NK-92 (cell line): ENCODE measurements around the gene FEM1B.
"Not testable (repeated sequence)": the region's sequence is repeated elsewhere in the genome, so short reads cannot be mapped to it uniquely, and the experiment has no call there.

Source experiments
- DNase-seq: peaks from one replicate; lab custom pipeline; 2025; ENCODE audit not compliant: unreplicated experiment; lab: John Stamatoyannopoulos, UW

Gene FEM1B

DNA sequence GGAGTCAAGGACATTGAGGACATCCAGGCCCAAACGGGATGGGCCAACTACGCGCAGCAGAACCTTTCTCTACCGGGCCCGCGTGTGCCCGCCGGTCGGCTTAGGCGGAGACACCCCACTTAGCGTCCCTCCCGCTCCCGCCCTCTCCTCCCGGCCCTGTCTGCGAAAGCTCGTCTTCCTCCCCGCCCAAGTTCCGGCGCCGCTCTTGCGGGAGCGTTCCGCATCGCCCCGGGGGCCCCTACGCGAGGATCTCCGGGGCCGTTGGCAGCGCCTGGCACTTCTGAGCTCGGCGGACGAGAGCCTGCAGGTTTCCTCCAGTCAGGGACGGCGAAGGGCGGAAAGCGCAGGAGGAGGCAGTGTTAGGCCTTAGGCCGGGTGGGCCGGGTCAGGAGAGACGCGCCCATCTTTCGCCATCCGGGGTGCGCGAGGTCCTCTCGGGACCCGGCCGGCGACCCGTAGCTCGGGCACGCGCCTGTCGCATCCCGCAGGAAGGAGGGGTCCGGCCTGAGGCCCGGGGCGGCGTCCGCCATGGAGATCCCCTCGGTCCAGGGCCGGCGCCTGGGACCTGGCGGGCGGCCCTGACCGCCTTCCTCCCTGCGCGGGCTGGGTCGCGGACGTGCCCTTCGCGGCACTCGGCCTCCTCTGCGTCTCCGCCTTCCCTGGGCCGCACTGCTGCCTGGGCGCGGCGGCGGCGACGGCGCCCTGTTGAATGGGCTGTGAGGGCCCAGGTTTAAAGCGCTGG is at the start of gene FEM1B:
FEM1B (plus strand) TSS at position 143 of the 742 bp plus-strand sequence. CDS start 673 bp downstream, outside the sequence.
- DNase-seq: peak; percentile 27

DNA sequence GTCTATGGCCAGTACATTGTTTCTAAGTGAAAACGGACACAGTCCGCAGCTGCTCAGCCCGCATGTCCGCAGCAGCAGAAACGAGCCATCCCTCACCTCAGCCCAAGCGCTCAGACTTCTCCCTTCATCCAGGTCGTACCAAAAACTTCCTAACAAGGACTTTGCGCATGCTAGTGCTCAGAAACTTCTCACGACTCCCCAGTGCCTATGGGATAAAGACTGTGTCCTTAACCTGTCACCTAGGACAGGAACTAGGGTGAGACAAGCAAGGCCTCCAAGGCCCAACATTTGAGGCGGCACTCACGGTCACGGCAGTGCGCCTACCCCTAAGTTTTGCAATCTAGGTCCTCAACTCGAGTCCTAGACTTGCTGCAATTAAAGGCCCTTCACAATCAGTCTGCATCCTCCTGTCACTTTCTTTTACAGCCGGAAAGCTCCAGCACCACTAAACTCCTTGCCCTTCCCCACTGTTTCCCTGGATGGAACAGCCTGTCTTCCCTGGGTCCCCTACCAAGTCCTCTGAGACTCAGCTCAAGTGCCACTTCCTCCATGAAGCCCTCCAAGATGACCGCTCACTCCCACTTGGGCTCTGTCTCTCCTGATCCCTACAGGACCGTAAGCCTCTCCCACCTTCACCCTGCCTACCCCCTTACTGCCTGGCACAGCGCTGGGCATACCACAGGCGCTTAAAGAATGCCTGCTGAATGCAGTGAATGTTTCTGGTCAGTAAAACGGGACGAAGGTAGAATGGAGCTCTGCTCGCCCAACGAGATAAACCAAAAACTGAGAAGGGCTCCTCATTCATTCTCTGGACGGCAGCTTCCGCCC is 49.2 kb upstream of the FEM1B start:
- no peak for DNase-seq

DNA sequence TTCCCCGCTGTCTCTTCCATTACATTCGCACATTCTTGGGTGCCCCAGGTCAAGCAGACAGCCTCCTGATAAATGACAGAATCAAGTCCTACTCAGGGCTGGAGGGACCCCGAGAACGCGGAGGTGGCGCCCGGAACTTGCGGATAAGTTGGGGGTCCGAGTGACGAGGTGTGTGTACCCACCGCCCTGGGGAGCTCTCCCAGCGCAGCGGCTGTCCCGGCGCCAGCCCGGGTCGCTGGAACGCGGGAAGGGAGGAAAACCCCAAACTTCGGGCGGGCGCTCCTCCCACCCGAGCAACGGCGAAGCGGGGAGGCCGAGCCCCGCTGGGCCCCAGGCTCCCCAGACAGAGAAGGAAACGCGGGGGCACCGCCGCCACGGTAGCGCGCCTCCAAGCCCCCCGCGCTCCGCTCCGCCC is 48.6 kb upstream of the FEM1B start:
- DNase-seq: no peak

DNA sequence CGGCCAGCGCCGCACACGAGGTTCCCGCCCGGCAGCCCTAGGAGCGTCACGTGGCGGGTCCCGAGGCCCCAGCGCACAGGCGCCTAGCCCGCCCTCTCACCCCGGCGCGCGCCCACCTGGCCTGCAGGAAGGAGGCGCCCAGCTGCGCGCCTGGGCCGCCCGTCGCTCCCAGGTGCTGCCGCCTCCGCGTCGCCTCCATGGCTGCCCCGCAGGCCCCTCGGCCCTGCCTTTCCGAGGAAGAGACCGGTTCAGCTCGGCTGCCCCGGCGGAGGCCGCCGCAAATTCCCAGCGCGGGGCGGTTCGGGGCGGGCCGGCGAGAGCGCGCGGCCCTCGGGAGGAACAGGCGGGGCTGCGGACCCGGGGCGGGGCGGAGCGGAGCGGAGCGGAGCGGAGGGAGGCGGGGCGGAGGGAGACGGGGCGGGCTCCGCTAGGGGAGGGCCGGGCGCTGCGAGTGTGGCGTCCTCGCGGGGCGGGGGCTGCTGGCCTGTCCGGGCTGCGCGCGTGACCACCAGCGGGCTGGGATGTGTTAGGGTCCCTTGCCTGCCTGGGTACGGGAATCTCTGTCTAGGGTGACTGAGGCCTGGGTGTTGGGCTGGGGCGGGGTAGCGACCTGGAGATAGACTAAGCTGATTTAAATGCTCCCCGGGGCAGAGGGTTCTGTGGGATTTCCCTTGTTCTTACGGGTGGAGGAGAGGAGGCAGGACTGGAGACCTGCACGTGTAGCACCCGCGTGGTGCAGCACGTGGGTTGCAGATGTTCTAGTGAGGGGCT is 48.0 kb upstream of the FEM1B start, which contains the start of gene CLN6:
CLN6 (minus strand) TSS at position 343 of the 771 bp plus-strand sequence; CDS start at position 199, 144 bp downstream.
- DNase-seq: no peak

DNA sequence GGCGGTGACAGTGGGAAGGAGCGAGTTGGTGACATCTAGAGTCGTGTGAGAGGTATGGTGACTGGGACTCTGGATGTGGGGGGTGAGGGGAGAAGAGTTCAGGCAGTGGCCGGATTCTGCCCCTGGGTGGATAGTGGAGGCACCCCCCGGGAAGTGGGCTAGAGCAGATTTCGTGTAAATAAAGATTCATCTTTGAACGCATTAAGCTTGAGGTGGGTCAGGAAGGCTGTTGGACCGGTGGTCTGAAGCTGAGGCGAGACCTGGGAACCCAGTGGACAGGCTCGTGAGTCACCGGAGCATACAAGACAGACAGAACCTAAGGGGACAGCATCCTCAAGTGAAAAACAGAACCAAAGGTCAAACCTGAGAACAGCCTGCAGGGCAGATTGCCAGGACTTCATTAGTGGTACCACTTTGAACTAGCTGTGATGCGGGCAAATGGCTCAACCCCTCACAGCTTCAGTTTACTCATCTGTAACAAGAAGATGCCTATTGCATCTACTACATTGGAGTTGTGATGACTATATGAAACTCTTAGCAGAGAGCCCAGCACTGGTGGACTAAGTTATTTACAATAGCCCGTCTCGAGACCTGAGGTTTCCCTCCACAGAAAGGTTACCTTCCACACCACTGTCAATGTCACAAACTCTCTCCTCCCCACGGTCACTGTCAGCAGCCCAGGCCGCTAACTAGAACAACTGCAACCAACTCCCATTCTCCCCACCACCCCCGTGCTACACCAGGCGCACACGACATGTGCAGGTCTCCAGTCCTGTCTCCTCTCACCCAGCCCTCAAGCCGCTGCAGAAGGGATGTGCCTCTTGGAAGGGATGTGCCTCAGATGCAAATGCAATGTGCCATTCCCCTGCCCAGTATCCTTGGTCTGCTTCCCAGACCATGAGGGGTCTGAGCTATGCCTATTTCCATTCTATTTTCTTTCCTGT is 47.1 kb upstream of the FEM1B start:
- no peak for DNase-seq

DNA sequence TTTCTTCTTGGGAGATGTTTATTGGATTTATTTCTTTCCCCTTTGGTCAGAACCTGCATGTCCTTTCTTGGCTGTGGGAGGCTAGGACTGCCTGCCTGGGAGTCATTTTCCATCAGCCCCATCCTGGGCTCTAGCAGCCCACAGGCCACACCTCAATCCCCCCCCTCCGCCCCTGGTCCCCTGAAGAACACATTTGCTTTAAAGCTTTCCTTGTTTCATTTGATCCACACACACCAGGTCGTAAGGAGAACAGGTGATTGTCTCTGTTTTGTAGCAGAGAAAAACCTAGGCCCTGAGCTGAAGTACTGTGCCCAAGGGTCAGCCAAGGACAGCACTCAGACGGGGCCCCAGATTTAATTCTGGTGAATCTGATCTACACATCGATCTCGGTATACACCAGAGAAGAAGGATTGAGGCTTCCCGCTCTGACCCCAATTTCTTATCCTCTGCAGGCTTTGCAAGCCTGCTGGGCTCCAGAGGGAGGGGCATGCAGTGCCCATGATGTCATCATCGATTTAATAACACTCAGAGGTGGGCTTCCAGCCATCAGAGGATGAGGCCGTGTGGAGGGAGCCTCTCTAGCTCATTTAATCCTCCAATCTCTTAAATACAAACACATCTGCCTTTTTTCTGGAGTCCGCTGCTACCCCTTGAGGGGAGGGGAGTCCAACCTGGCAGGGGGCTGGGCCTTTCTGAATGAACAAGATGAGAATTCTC is 46.3 kb upstream of the FEM1B start:
- no peak for DNase-seq

- DNase-seq: no peak
Observed at GRCh38 chr15:68232449-68232848, 45.1 kb upstream of the FEM1B start.

GRCh38 chr15:68232937-68233336 is 44.6 kb upstream of the FEM1B start:
- DNase-seq: no peak

- no peak for DNase-seq
Observed at GRCh38 chr15:68234060-68234459, 43.5 kb upstream of the FEM1B start.

DNA sequence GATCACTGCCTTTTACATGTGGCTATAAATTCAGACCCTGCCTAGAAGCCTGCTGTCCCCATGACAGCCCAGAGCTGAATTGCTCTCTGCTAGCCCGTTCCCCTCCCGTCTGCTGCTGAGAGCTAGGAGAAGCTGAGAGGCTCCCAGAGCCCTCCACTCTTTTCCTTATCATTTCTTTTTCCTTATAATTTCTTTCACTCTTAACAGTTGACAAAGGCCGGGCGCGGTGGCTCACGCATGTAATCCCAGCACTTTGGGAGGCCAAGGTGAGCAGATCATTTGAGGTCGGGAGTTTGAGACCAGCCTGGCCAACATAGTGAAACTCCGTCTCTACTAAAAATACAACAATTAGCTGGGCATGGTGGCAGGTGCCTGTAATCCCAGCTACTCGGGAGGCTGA is 43.0 kb upstream of the FEM1B start:
- DNase-seq: not testable (repeated sequence)

DNA sequence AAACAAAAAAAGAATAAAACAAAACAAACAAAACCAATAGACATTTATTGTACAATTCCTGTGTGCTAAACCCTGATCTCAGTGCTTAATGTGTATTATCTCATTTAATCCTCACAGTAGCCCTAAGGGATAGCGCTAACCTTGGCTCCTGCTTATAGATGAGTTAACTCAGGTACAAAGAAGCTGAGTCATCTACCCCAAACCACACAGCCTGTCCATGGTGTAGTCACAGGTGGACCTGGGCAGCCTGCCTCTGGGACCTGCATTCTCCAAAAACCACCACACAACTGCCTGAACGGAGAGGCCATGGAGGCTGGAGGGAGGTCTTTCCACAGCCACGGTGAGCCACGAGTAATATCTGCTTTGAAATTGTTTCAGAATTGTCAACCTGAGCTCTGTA is 42.5 kb upstream of the FEM1B start:
- no peak for DNase-seq

DNA sequence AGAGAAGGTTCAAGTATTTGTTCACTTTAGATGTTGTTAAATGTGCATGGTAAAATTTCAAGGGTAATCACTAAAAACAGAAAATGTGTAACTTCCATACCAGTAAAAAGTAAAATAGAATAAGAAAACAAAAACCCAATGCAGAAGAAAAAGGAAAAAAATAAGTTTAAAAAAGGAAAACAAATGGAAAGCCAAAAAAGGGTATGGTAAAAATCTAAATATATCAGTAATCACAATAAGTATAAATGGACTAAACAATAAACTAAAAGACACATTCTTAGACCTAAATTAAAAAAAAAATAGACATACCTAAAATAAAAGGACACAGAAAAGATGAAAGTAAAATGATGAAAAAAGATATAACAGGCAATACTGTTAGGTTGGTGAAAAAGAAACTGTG is 38.5 kb upstream of the FEM1B start:
- no peak for DNase-seq

- no peak for DNase-seq
Observed at GRCh38 chr15:68241088-68241935, 36.2 kb upstream of the FEM1B start.

GRCh38 chr15:68244235-68244634 is 33.3 kb upstream of the FEM1B start:
- no peak for DNase-seq

- no peak for DNase-seq
Observed at GRCh38 chr15:68249058-68249713, 28.4 kb upstream of the FEM1B start.

- DNase-seq: no peak
Observed at GRCh38 chr15:68252925-68253534, 24.5 kb upstream of the FEM1B start.

GRCh38 chr15:68256675-68257450 is 20.7 kb upstream of the FEM1B start:
- no peak for DNase-seq
